AG10803 (cell line): ENCODE measurements around the gene RDX.

Source experiments
- DNase-seq: peaks from one replicate; pipeline ENCODE4 v3.0.0; 2010; ENCODE audit warnings: low read depth
- H3K4me3 ChIP-seq: 2 replicates; pipeline ENCODE4 v1.5.1; 2011; ENCODE audit warnings: mild to moderate bottlenecking, low read length, control low read depth
- TF ChIP-seq, protein P1 (sequence below): conservative IDR thresholded peaks from 2 replicates; pipeline ENCODE4 v1.5.1; 2011; ENCODE audit warnings: mild to moderate bottlenecking, low read length, control low read depth, inconsistent platforms

Gene RDX

DNA sequence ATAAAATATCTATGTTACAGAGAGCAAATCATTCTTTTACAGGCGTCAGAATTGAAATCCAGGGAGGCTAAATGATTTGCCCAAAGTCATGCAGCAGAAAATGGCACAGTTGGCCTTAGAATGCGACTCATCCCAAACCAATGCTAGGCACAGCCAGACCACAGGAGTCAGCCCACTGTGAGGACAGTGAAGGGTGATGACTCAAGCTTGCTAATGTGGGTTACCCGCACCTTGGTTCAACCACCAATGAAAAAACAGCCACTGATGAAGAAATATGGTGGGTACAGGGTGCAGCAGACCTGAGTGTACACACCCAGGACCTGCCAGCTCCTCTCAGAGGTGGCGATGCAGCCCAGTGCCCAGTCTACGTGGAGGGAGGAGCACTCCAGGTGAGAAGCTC lies 113.5 kb downstream of the RDX start:
- peak; percentile 59 for DNase-seq
- TF ChIP-seq, protein P1, sequence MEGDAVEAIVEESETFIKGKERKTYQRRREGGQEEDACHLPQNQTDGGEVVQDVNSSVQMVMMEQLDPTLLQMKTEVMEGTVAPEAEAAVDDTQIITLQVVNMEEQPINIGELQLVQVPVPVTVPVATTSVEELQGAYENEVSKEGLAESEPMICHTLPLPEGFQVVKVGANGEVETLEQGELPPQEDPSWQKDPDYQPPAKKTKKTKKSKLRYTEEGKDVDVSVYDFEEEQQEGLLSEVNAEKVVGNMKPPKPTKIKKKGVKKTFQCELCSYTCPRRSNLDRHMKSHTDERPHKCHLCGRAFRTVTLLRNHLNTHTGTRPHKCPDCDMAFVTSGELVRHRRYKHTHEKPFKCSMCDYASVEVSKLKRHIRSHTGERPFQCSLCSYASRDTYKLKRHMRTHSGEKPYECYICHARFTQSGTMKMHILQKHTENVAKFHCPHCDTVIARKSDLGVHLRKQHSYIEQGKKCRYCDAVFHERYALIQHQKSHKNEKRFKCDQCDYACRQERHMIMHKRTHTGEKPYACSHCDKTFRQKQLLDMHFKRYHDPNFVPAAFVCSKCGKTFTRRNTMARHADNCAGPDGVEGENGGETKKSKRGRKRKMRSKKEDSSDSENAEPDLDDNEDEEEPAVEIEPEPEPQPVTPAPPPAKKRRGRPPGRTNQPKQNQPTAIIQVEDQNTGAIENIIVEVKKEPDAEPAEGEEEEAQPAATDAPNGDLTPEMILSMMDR: no peak
- no peak overlapping the region for H3K4me3 ChIP-seq

DNA sequence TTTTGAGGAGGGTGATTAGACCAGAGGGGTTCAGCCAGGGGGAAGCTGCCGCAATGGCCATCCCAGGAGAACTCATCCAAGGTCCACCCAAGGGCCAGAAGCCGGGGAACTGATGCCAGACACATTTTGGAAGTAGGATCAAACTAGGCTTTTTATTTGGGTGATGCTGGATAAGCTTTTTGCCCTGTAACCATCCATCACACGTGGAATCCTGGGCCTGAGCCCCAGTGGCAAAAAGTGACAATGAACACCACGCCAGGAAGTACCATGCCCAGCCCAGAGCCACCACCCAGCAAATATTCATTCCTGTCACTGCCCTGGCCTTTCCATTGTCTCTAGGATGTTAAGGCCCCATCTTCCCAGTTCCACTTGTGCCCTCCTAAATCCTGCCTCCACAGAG lies 117.3 kb downstream of the RDX start:
- H3K4me3 ChIP-seq: no peak overlapping the region
- TF ChIP-seq, protein P1: no peak
- no peak for DNase-seq

DNA sequence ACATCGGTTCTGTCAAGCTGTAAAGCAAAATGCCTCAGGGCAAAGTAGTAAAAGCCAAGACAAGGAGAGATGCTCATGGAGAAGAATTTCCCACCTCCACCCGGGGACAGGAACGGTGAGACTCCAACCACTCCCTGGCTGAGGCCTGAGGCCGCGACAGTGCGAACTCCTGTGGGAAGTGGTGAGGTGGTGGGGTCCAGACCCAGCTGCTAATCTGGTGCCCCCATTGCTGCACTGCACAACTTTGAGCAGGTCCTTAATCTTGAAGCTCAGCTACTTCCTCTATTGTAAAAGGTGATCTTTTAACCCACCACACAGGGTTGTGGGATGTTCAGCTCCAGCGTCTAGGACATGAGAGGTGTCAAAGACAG lies 119.3 kb downstream of the RDX start:
- H3K4me3 ChIP-seq: no peak overlapping the region
- TF ChIP-seq, protein P1: no peak
- no peak for DNase-seq

DNA sequence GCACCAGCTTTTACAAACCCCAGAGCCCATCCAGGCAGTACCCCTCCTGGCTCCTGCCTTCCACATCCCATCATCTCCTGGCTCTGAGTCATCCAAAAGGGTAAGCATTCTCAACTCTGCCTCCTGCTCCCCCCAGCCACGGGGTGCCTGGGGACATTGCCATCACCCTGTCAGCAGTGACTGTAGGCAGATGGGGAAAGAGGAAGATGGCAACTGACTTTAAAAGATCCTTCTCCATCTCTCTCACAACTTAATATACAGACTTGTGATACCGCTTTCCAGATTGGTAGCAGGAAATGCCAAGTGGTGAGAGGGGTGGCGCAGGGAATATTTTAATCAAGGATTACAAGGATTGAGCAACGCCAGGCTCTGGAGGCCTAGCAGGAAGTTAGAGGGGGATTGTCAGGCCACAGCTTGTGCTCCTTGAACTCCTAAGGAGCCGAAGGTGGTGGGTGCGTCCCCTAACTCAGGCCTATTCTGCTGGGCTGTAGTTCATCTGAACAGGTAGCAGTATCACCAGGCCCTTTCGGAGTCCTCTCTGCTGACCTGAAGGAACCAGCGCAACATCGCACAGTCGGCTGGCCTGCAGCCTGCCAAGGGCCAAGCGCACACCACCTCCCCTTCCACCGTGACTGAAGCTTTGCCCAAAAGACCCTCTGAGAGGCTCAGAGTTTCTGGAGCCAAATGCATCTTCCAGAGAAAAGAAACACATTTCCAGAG lies 119.9 kb downstream of the RDX start:
- TF ChIP-seq, protein P1: no peak
- H3K4me3 ChIP-seq: no peak overlapping the region
- peak; percentile 40 for DNase-seq

DNA sequence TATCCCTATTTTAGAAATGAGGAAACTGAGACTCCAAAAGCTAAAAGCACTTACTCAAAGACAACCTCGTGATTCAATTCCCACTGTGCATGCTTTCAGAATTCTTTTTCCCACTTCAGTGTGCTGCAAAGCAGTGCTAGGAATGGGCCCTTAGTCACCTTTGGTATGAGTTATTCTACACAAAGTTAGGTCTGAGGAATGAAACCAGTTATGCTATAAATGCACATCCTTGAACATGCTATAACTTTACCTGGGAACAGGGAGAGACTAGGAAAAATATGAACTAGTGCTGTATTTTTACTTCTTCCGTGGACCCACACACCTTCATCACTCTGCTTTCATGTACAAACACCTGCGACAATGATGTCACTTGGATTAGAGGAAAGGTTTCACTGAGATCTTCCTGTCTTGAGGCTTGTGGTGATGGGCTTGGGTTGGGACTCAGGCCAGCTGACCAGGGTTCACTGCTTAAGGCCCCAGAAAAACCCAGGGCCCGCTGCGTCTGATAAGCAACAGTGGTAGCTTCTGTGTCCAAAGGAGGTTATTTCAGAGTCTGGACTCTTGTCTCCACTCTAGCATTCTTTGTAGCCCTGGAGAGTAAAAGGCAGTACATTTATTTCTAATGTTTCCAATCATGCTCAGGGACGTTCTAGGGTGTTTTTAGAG lies 121.6 kb downstream of the RDX start:
- no peak overlapping the region for H3K4me3 ChIP-seq
- peak; percentile 29 for DNase-seq
- TF ChIP-seq, protein P1: no peak

DNA sequence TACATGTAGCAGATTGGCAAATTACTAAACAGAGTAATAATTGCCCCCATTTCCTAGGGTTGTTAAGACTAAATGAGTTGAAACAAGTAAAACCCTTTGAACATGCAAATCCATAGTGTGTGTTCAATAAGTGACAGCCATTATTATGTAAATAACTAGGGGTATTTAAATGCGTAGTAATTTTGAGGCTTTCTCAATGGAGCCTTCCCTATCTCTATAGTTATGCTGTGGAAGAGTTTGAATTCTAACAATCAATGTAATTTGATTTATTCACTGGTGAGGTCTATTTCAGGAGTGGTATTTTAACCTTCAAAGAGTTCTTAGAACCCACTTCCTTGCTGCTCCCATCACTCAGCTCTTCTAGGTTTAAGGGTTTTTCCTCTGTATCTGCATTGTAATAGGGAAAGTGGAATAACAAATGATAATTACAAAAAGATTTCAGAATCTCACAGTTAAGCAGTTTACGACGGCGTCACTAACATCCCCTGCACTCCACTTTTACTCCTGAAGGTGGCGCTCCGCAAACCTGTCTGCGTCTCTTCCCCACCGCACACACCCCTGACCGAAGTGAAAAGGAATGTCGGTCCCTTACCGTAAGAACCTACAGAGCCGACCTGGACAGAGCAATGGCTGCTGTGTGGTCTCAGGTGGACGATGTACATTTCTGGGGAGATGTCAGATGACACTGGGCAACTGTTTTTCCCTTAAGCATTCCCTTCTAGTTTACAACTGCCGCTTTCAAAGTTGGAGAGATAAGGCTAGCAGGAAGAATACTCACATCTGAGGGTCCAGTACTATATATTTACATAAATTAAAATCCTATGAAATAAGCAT lies 122.4 kb downstream of the RDX start:
- TF ChIP-seq, protein P1: peak; percentile 84
- H3K4me3 ChIP-seq: no peak overlapping the region
- DNase-seq: peak; percentile 66
